ENCODE results near the gene SAP30BP.

GRCh38 chr17:75734674-75735294 is 67.6 kb downstream of the SAP30BP start:
- TF ChIP-seq CTCF (IDR thresholded peaks at IDR 0.05) (no peak), POLR2A (IDR thresholded peaks at IDR 0.05) (no peak)

Data from body of pancreas (tissue), 4 donors.